Fibroblast of peridontal ligament (primary cell): ENCODE results near the gene HDAC11.
"Not testable (repeated sequence)": the region's sequence is repeated elsewhere in the genome, so short reads cannot be mapped to it uniquely, and the experiment has no call there.

ENCODE experiments used
- DNase-seq: peaks from one replicate; pipeline ENCODE4 v3.0.0-alpha.2; 2010; ENCODE audit errors: extremely low read depth

The HDAC11 gene

DNA sequence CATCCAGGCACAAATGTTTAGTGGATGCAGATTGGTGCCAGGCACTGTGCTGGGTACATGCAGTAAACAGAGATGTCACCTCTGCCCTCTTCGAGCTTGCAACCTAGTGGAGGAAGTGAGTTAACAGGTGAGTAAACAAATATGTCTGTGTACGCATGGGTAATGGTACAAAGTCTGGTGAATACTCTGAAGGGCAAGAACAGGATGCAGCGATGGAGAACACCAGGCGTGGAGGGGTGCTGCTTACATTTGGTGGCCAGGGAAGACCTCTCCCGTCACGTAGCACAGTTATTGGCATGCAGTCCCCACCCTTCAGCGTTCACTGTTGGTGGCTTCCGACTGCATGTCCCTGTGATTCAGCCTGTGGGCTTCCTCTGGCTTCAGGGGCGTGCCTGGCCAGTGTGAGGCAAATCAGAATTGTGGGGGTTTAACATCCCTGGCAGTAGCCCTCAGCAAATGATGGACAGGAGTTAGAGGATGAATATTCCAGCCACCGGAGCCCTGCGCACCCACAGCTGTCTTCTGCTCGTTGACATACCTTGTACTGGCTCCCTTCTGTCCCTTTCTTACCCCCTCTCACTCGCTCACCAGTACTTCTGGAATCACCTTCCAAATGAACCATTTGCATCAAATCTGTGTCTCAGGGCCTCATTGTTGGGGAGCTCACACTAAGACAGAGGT lies 9.1 kb upstream of the HDAC11 start:
- no peak for DNase-seq

DNA sequence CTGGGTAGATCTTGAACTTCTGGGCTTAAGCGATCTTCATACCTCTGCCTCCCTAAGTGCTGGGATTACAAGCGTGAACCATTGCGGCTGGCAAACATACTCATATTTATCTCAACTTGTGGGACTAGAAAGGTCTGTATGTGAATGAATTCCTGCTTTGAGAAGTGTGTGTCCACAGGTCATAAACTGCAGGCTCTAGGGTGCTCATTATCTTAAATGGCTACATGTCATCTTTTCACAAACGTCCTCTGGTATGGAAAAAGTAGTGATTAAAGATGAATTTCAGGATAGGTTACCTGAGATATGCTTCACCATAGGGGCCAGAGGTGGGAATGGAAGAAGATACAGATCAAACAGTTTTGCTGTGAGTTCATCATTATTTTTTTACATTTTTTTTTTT lies 7.8 kb upstream of the HDAC11 start:
- no peak for DNase-seq

- no peak for DNase-seq
These were observed 7.1 kb upstream of the HDAC11 start for GRCh38 chr3:13473020-13473419.

DNA sequence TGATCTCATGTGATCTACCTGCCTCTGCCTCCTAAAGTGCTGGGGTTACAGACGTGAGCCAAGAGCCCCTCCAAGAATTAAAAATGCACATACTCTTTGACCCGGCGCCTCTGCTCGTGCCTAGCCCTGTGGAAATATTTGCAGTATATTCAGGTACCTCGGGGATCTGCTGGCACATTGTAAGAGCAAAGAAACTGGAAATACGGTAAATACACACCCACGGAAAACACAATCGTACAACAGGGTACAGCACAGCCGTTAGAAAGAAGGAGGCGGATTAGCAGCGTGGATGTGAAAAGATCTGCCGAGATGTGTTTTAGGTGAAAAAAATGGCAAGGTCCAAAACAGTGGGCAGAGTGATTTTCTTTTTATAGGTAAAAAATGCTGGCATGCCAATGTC lies 6.1 kb upstream of the HDAC11 start:
- no peak for DNase-seq

- DNase-seq, result no peak
These were observed 5.3 kb upstream of the HDAC11 start for GRCh38 chr3:13474776-13475303.

DNA sequence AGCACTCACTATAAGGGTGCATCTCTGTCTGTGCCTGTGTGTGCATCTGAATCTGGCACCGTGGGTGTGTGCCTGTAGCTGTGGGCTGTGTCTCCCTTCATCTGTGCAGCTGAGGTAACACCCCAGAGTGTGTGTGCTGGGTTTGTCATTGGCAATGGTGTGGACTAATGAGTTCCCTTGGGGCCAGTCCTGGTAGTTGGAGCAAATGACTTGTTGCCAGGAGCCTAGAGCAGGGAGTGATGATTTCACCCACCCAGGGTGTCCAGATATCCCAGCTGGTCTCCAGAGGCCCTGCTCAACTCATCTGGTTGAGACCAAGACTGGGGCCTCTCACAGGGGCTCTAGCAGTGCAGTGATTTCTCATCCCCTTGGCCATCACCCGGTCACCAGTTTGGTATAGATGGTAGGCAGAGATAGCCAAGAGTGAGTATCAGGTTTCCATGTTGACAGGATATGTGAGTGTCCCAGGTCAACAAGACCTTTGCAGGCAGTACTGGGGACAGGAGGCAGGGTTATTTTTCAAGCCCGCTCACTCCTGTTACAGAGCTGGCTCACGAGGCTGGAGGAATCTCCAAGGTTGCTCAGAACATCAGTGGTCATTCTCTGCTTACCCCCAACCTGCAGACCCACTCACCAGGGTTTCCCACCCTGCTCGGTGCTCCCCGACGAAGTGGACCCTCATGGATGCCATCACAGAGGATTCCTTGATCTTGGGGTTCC lies 4.1 kb upstream of the HDAC11 start:
- no peak for DNase-seq

DNA sequence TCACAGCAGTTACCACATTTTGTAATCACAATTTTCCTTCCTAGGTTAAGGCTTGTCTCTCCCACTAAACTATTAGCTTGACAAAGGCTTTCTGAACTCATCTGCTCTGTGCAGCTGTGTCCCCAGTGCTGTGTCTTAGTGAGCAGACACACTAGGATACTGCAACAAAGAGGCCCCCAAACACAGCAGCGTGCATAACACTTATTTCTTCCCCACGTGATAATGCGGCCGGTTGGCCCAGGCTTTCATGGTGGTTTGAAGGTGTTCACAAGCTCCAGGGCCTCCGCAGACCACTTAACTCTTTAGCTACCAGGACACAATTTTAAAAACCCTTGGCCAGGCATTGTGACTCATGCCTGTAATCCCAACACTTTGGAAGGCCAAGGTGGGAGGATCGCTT lies 2.2 kb upstream of the HDAC11 start:
- DNase-seq, result no peak

GRCh38 chr3:13479332-13479581 lies 849 bp upstream of the HDAC11 start:
- no peak for DNase-seq

GRCh38 chr3:13480340-13481318 lies 523 bp downstream of the HDAC11 start:
- peak; percentile 15 for DNase-seq

GRCh38 chr3:13482106-13482690 lies 2.1 kb downstream of the HDAC11 start:
- DNase-seq, result no peak

GRCh38 chr3:13483286-13483685 lies 3.2 kb downstream of the HDAC11 start:
- no peak for DNase-seq

GRCh38 chr3:13483988-13484695 lies 4.0 kb downstream of the HDAC11 start:
- DNase-seq, result no peak

GRCh38 chr3:13484851-13485590 lies 4.9 kb downstream of the HDAC11 start:
- DNase-seq, result no peak

GRCh38 chr3:13485630-13486562 lies 5.8 kb downstream of the HDAC11 start:
- DNase-seq, result not testable (repeated sequence)

GRCh38 chr3:13487403-13487802 lies 7.3 kb downstream of the HDAC11 start:
- no peak for DNase-seq

DNA sequence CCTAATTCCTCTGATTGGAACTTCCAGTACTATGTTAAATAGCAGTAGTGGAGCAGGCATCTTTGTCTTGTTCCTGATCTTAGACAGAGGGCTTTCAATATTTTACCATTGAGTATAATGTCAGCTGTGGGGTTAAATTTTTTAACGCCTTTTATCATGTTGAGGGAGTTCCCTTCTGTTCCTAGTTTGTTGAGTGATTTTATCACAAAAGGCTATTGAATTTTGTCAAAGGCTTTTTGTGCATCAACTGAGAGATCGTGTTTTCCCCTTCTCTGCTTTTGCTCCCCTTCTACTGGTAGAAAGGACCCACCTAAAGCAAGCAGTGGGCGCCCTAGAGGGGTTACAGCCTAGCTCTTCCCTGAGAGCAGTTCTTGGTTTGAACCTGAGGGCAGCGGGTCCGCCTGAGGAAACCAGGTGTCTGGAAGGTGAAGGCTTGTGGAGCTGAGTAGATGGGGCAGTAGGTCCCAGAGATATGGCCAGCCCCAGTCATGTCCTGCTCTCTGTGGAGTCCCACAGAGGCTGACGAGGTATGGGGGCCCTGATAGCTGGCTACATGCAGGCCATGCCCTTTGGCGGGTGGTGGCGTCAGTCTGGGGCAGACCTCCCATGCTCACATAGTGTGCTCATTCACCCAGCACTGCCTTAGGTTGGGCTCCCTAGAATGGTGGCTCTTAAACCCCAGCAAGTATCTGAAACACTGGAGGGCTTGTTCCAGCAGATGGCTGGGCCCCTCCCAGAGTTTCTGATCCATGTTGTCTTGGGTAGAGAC lies 11.3 kb downstream of the HDAC11 start:
- DNase-seq, result no peak

- no peak for DNase-seq
These were observed 11.9 kb downstream of the HDAC11 start for GRCh38 chr3:13492048-13492447.

- no peak for DNase-seq
These were observed 13.1 kb downstream of the HDAC11 start for GRCh38 chr3:13492976-13493866.
